Loucy (cell line): ENCODE results near the gene PPFIA1.

Experiments used
- H2AFZ ChIP-seq: fragments of 200-600 bp; sonication (generic); 2 replicates; pipeline ENCODE4 v1.6.0; 2016; ENCODE audit warnings: antibody characterized with exemption, mild to moderate bottlenecking, low read length, moderate library complexity
- H3F3A ChIP-seq: fragments of 200-600 bp; 2 replicates; pipeline ENCODE4 v1.6.0; 2016; ENCODE audit warnings: antibody characterized with exemption, low read depth, mild to moderate bottlenecking
- H3K27me3 ChIP-seq: fragments of 200-600 bp; sonication (generic); 2 replicates; pipeline ENCODE4 v1.6.1; 2014; ENCODE audit warnings: low read length, mild to moderate bottlenecking; ENCODE audit not compliant: insufficient read depth, poor library complexity, severe bottlenecking
- H3K36me3 ChIP-seq: fragments of 200-600 bp; sonication (generic); 2 replicates; pipeline ENCODE4 v1.6.1; 2016; ENCODE audit warnings: low read length; ENCODE audit not compliant: insufficient read depth
- H3K4me1 ChIP-seq: fragments of 200-600 bp; sonication (generic); 2 replicates; pipeline ENCODE4 v1.5.1; 2014; ENCODE audit warnings: low read length, mild to moderate bottlenecking; ENCODE audit not compliant: insufficient read depth, poor library complexity, severe bottlenecking
- H3K4me2 ChIP-seq: fragments of 200-600 bp; sonication (generic); 2 replicates; pipeline ENCODE4 v1.6.0; 2014; ENCODE audit warnings: antibody characterized with exemption, low read length, low read depth, mild to moderate bottlenecking; ENCODE audit not compliant: poor library complexity, severe bottlenecking
- H3K4me3 ChIP-seq: fragments of 200-600 bp; sonication (generic); 2 replicates; pipeline ENCODE4 v1.5.1; 2014; ENCODE audit warnings: low read length, mild to moderate bottlenecking, mixed read lengths; ENCODE audit not compliant: poor library complexity, severe bottlenecking
- H3K79me2 ChIP-seq: fragments of 200-600 bp; sonication (generic); 2 replicates; pipeline ENCODE4 v1.6.1; 2014; ENCODE audit warnings: low read length; ENCODE audit not compliant: insufficient read depth
- H3K9ac ChIP-seq: fragments of 200-600 bp; sonication (generic); 2 replicates; pipeline ENCODE4 v1.6.0; 2014; ENCODE audit warnings: mild to moderate bottlenecking, low read depth, low read length, moderate library complexity; ENCODE audit not compliant: poor library complexity, severe bottlenecking
- H3K9me2 ChIP-seq: fragments of 200-600 bp; sonication (generic); replicated peaks from 2 replicates; pipeline ENCODE4 v1.6.1; 2016; ENCODE audit warnings: low read depth, low read length, mixed read lengths
- H3K9me3 ChIP-seq: fragments of 200-600 bp; sonication (generic); 2 replicates; pipeline ENCODE4 v1.6.1; 2014; ENCODE audit warnings: mild to moderate bottlenecking, antibody characterized with exemption, low read length, low read depth; ENCODE audit not compliant: insufficient read depth
- H4K20me1 ChIP-seq: fragments of 200-600 bp; sonication (generic); 2 replicates; pipeline ENCODE4 v1.6.0; 2014; ENCODE audit warnings: antibody characterized with exemption, low read length, mild to moderate bottlenecking; ENCODE audit not compliant: insufficient read depth, poor library complexity, severe bottlenecking
- EZH2phosphoT487 ChIP-seq: fragments of 200-600 bp; IDR thresholded peaks from 2 replicates; pipeline ENCODE4 v1.6.1; 2018; ENCODE audit warnings: antibody characterized with exemption, mild to moderate bottlenecking, moderate library complexity, borderline replicate concordance
- TF ChIP-seq, protein P1 (sequence below): fragments of 200-600 bp; sonication (generic); conservative IDR thresholded peaks from 2 replicates; pipeline ENCODE4 v1.5.1; 2014; ENCODE audit warnings: mild to moderate bottlenecking, antibody characterized with exemption, low read length

PPFIA1 gene

DNA sequence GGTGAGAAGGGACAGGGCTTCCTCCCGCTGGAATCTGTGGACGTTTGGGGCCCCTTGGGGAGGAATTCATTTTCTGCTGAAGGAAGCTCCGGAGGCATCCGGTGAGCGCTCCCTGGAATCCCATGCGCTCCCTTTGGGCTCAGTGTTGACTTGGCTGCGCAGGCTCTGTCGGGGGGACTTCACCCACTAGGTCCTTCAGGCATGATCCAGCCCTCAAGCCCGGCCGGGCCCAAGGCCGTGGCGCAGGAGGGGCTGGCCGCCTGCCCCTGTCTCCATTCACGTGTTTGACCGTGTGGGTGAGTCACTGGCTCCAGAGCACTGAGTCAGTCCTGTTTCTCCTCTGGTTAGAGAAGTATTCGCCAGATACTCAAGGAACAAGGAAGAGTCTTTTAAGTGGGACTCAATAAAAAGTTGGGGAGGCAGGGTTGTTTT lies 129.2 kb downstream of the PPFIA1 start:
- Histone ChIP-seq H3K9me3 (no peaks in the 10 kb centered on the region), H2AFZ (no peak overlapping the region), H4K20me1 (peaks cover 11% of the 10 kb centered on the region), H3K4me1 (peaks cover 14% of the 10 kb centered on the region), H3K4me2 (no peak overlapping the region), H3K36me3 (no peaks in the 10 kb centered on the region), H3F3A (no peaks in the 10 kb centered on the region), H3K9ac (no peak overlapping the region), H3K4me3 (no peak overlapping the region), H3K27me3 (peaks cover 39% of the 10 kb centered on the region), H3K79me2 (no peaks in the 10 kb centered on the region), H3K9me2 (no peaks in the 10 kb centered on the region)
- TF ChIP-seq, protein P1, sequence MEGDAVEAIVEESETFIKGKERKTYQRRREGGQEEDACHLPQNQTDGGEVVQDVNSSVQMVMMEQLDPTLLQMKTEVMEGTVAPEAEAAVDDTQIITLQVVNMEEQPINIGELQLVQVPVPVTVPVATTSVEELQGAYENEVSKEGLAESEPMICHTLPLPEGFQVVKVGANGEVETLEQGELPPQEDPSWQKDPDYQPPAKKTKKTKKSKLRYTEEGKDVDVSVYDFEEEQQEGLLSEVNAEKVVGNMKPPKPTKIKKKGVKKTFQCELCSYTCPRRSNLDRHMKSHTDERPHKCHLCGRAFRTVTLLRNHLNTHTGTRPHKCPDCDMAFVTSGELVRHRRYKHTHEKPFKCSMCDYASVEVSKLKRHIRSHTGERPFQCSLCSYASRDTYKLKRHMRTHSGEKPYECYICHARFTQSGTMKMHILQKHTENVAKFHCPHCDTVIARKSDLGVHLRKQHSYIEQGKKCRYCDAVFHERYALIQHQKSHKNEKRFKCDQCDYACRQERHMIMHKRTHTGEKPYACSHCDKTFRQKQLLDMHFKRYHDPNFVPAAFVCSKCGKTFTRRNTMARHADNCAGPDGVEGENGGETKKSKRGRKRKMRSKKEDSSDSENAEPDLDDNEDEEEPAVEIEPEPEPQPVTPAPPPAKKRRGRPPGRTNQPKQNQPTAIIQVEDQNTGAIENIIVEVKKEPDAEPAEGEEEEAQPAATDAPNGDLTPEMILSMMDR = no peak
- TF ChIP-seq EZH2phosphoT487 = no peak

DNA sequence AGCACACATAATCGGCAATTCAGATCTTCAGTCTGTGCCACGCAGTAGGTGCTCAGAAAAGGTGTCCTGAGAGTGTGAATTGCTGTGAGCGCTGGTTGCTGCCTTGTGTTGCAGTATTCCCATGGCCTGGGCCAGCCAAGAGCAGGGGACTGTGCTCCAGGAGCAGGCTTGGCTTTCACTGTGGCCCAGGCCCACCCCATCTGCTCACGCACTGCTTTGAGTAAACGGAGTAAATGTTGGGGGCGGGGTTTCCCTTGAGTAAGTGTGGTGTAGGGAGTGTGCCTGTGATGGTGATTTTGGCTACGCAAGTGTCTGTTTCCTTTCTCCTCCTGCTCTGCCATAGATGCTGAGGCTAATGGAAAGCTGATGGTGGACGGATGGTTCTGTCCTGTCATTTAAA lies 130.2 kb downstream of the PPFIA1 start:
- Histone ChIP-seq H3K9me3 (no peaks in the 10 kb centered on the region), H3K4me3 (no peak overlapping the region), H3K4me2 (no peak overlapping the region), H3F3A (no peaks in the 10 kb centered on the region), H3K4me1 (peaks cover 14% of the 10 kb centered on the region), H3K9ac (no peak overlapping the region), H3K9me2 (no peaks in the 10 kb centered on the region), H3K36me3 (no peaks in the 10 kb centered on the region), H3K79me2 (no peaks in the 10 kb centered on the region), H4K20me1 (peaks cover 11% of the 10 kb centered on the region), H3K27me3 (peaks cover 45% of the 10 kb centered on the region), H2AFZ (no peak overlapping the region)
- TF ChIP-seq EZH2phosphoT487 = no peak
- TF ChIP-seq, protein P1 = no peak

DNA sequence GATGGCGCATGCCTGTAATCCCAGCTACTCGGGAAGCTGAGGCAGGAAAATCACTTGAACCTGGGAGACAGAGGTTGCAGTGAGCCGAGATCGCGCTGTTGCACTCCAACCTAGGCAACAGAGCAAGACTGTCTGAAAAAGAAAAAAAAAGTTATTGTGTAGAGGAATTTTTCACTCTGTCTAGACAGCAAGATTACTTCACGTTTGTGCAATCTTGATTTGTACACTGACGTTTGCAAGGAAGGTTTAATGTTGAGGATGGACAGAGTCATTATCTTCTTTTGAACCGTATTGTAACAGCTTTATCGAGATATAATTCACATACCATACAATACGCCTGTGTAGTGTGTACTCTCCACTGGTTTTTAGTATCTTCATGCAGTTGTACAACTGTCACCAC lies 131.5 kb downstream of the PPFIA1 start:
- no peaks in the 10 kb centered on the region for H3K9me3 ChIP-seq
- H3K9ac ChIP-seq = no peak overlapping the region
- peaks cover 46% of the 10 kb centered on the region for H3K27me3 ChIP-seq
- H2AFZ ChIP-seq = no peak overlapping the region
- no peaks in the 10 kb centered on the region for H3K9me2 ChIP-seq
- H4K20me1 ChIP-seq = peaks cover 11% of the 10 kb centered on the region
- H3K79me2 ChIP-seq = no peaks in the 10 kb centered on the region
- no peak overlapping the region for H3K4me3 ChIP-seq
- no peaks in the 10 kb centered on the region for H3F3A ChIP-seq
- H3K4me1 ChIP-seq = peaks cover 14% of the 10 kb centered on the region
- H3K36me3 ChIP-seq = no peaks in the 10 kb centered on the region
- no peak overlapping the region for H3K4me2 ChIP-seq
- no peak for TF ChIP-seq EZH2phosphoT487

DNA sequence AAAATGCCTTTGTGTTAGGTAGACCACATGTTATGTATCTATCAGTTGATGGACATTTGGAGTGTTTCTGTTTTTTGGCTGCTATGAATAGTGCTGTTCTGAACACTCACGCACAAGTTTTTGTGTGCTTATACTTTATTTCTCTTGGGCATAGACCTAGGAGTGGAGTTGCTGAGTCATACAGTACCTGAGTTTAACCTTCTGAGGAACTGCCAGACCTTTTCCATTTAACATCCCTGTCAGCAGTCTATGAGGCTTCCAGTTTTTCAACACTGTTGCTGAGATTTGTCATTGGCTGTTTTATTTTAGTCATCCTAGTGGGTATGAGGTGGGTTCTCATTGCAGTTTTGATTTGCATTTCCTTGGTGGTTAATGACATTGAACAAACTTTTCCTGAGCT lies 132.2 kb downstream of the PPFIA1 start:
- Histone ChIP-seq H3K4me2 (no peak overlapping the region), H3K9ac (no peak overlapping the region), H3K4me3 (no peak overlapping the region), H2AFZ (no peak overlapping the region), H3K36me3 (no peaks in the 10 kb centered on the region), H3K9me3 (no peaks in the 10 kb centered on the region), H3K9me2 (no peaks in the 10 kb centered on the region), H3K4me1 (peaks cover 12% of the 10 kb centered on the region), H3K27me3 (peaks cover 46% of the 10 kb centered on the region), H4K20me1 (peaks cover 11% of the 10 kb centered on the region), H3F3A (no peaks in the 10 kb centered on the region), H3K79me2 (no peaks in the 10 kb centered on the region)
- TF ChIP-seq, protein P1 = no peak
